Common myeloid progenitor, CD34-positive (primary cell): ENCODE data around the gene ASPM.

Source experiments
- CTCF ChIA-PET: fragments of 350-600 bp; sonication (Branson Sonifier 250); formaldehyde crosslinking; loops from one replicate; lab custom pipeline; 2021; ENCODE audit warnings: antibody characterized with exemption; lab: Charles Lee
- POLR2A ChIA-PET: fragments of 350-600 bp; sonication (Branson Sonifier 250); formaldehyde crosslinking; loops from one replicate; lab custom pipeline; 2021; ENCODE audit warnings: antibody characterized with exemption; lab: Charles Lee
- DNase-seq, 3 donors: peaks; one replicate each; pipeline versions ENCODE4 v3.0.0 to v3.0.0-alpha.2; 2013
- H3K27ac ChIP-seq, 2 experiments: 1 replicate in 1 of 2; 2 replicates in 1 of 2; pipeline ENCODE4 v1.7.0; 2013; ENCODE audit warnings: inconsistent platforms in 2 of 2, low read length in 2 of 2, mild to moderate bottlenecking in 2 of 2, low read depth in 1 of 2, moderate library complexity in 1 of 2; ENCODE audit not compliant: severe bottlenecking in 2 of 2, insufficient read depth in 1 of 2, poor library complexity in 1 of 2
- H3K27me3 ChIP-seq, 5 experiments: replicated peaks in 2 of 5; 1 replicate in 3 of 5; 2 replicates in 2 of 5; pipeline versions ENCODE4 v1.6.1 to v1.7.0; 2013; ENCODE audit warnings: low read length in 4 of 5, mild to moderate bottlenecking in 2 of 5, moderate library complexity in 2 of 5, inconsistent platforms in 1 of 5; ENCODE audit not compliant: insufficient read depth in 5 of 5, control insufficient read depth in 4 of 5
- H3K36me3 ChIP-seq, 4 experiments: 1 replicate in 2 of 4; 2 replicates in 2 of 4; pipeline versions ENCODE4 v1.6.1 to v1.7.0; 2013; ENCODE audit warnings: low read length in 3 of 4, control low read depth in 1 of 4, mild to moderate bottlenecking in 1 of 4; ENCODE audit not compliant: control insufficient read depth in 4 of 4, insufficient read depth in 4 of 4
- H3K4me1 ChIP-seq, 4 experiments: 1 replicate in 3 of 4; 2 replicates in 1 of 4; pipeline versions ENCODE4 v1.6.1 to v1.7.1; 2013; ENCODE audit warnings: low read length in 3 of 4, mild to moderate bottlenecking in 3 of 4, control low read depth in 1 of 4, inconsistent platforms in 1 of 4, moderate library complexity in 1 of 4; ENCODE audit not compliant: control insufficient read depth in 4 of 4, insufficient read depth in 4 of 4; ENCODE audit errors: control extremely low read depth in 1 of 4
- H3K4me3 ChIP-seq, 7 experiments: 1 replicate in 4 of 7; 2 replicates in 3 of 7; pipeline versions ENCODE4 v1.5.1 to v1.7.0; 2013; ENCODE audit warnings: mild to moderate bottlenecking in 7 of 7, low read length in 6 of 7, moderate library complexity in 6 of 7, inconsistent platforms in 2 of 7, low read depth in 2 of 7, control low read depth in 1 of 7; ENCODE audit not compliant: insufficient read depth in 4 of 7, control insufficient read depth in 1 of 7; ENCODE audit errors: extremely low read depth in 1 of 7
- H3K9me3 ChIP-seq, 5 experiments: 1 replicate in 4 of 5; 2 replicates in 1 of 5; pipeline versions ENCODE4 v1.6.1 to v1.7.1; 2013; ENCODE audit warnings: low read length in 4 of 5, mild to moderate bottlenecking in 2 of 5, inconsistent platforms in 1 of 5, low read depth in 1 of 5, moderate library complexity in 1 of 5; ENCODE audit not compliant: control insufficient read depth in 4 of 5, insufficient read depth in 2 of 5; ENCODE audit errors: control extremely low read depth in 1 of 5
- WGBS: methylation state at CpG from one replicate; pipeline ENCODE4 v1.1.5; 2013; ENCODE audit not compliant: insufficient coverage; 5-methylcytosine and 5-hydroxymethylcytosine counted together

The ASPM gene

DNA sequence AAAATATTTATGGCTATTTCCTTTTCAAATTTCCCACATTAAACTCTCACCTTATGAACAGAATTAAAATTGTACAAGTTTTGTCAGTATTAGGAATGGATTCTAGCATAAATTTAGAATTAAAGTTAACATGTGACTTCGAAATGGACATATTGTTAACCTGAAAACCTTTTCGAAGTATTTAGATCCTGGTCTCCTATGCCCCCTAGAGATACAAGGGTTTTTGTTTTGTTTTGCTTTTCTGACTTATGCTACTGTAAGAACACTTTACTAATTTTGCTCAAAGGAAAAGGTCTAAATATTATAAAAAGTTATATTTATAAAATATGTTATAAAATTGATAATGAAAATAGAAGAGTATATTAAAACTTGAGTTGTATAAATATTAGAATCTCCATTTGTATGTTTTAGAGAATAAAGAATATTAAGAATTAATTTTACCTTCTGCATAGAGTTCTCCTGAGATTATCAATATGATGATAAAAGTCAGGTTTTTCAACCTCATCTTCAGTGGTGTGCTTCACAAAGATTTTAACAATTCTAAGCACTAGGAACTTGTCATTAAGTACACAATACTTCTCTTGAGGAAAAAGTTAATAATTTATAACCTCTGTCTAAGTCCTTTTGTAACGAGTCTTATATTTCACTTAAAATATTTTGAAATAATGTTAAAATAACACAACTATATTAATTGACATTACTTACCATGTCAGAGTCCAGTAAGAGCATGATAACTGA lies 79.6 kb downstream of the ASPM start, which contains the start of gene F13B:
F13B (minus strand) TSS at position 542 of the 738 bp plus-strand sequence; CDS start at position 505, 37 bp downstream.
- H3K9me3 ChIP-seq = no peaks in the 10 kb centered on the region
- ChIA-PET POLR2A (no interaction called here), CTCF (no interaction called here)
- no peak for DNase-seq
- no CpG with 5 or more reads among the region's 3 CpGs for WGBS
- no peaks in the 10 kb centered on the region for H3K4me1 ChIP-seq
- H3K36me3 ChIP-seq = no peaks in the 10 kb centered on the region
- H3K27ac ChIP-seq = no peak within 1 kb of the TSS
- no peaks in the 10 kb centered on the region for H3K27me3 ChIP-seq
- no peak within 1 kb of the TSS for H3K4me3 ChIP-seq

GRCh38 chr1:197066277-197066676 lies 80.2 kb downstream of the ASPM start:
- WGBS = no CpG with 5 or more reads among the region's 1 CpG
- CTCF ChIA-PET = no interaction called here
- no peak overlapping the region for H3K27ac ChIP-seq

GRCh38 chr1:197065559-197065958 lies 80.9 kb downstream of the ASPM start:
- ChIA-PET POLR2A (no interaction called here), CTCF (no interaction called here)
- Histone ChIP-seq H3K9me3 (no peaks in the 10 kb centered on the region), H3K4me3 (no peak overlapping the region), H3K27ac (no peak overlapping the region), H3K4me1 (no peaks in the 10 kb centered on the region), H3K27me3 (no peaks in the 10 kb centered on the region), H3K36me3 (no peaks in the 10 kb centered on the region)
- no peak for DNase-seq

More at GRCh38 chr1:197066277-197066676, 80.2 kb downstream of the ASPM start:
- POLR2A ChIA-PET = no interaction called here
- Histone ChIP-seq H3K4me3 (no peak overlapping the region), H3K27me3 (no peaks in the 10 kb centered on the region), H3K9me3 (no peaks in the 10 kb centered on the region), H3K4me1 (no peaks in the 10 kb centered on the region), H3K36me3 (no peaks in the 10 kb centered on the region)
- DNase-seq = no peak

GRCh38 chr1:197063212-197063611 lies 83.3 kb downstream of the ASPM start:
- POLR2A ChIA-PET = no interaction called here
- Histone ChIP-seq H3K4me3 (no peak overlapping the region), H3K27ac (no peak overlapping the region), H3K4me1 (no peaks in the 10 kb centered on the region), H3K36me3 (no peaks in the 10 kb centered on the region), H3K27me3 (no peaks in the 10 kb centered on the region), H3K9me3 (no peaks in the 10 kb centered on the region)
- CTCF ChIA-PET = no interaction called here
- no peak for DNase-seq
- WGBS = 100% methylated on average over 1 of the region's 2 CpGs

GRCh38 chr1:197062692-197063091 lies 83.8 kb downstream of the ASPM start:
- H3K27ac ChIP-seq = no peak overlapping the region
- no peak for DNase-seq
- POLR2A ChIA-PET = no interaction called here
- H3K4me1 ChIP-seq = no peaks in the 10 kb centered on the region
- CTCF ChIA-PET = no interaction called here
- no peaks in the 10 kb centered on the region for H3K27me3 ChIP-seq
- H3K9me3 ChIP-seq = no peaks in the 10 kb centered on the region
- H3K36me3 ChIP-seq = no peaks in the 10 kb centered on the region
- H3K4me3 ChIP-seq = no peak overlapping the region
- 100% methylated on average over 1 of the region's 2 CpGs for WGBS

DNA sequence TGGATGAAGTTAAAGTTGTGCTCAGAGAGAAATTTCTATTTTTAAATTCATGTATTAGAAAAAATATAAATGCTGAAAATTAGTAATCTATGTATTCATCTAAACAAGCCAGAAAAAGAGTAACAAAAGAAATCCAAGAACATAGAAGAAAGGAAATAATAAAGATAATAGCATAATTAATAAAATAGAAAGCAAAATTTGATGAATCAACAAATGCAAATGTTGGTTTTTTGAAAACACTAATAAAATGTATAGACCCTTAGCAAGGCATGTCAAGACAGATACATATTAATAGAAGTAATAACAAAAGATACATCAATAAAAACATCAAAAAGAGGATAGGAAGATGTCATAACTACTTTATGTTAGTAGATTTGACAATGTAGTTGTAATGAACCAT lies 97.4 kb downstream of the ASPM start:
- ChIA-PET POLR2A (no interaction called here), CTCF (no interaction called here)
- H3K27ac ChIP-seq = no peak overlapping the region
- H3K27me3 ChIP-seq = no peaks in the 10 kb centered on the region
- no peaks in the 10 kb centered on the region for H3K36me3 ChIP-seq
- no peaks in the 10 kb centered on the region for H3K4me1 ChIP-seq
- DNase-seq = no peak
- no peaks in the 10 kb centered on the region for H3K9me3 ChIP-seq
- H3K4me3 ChIP-seq = no peak overlapping the region

DNA sequence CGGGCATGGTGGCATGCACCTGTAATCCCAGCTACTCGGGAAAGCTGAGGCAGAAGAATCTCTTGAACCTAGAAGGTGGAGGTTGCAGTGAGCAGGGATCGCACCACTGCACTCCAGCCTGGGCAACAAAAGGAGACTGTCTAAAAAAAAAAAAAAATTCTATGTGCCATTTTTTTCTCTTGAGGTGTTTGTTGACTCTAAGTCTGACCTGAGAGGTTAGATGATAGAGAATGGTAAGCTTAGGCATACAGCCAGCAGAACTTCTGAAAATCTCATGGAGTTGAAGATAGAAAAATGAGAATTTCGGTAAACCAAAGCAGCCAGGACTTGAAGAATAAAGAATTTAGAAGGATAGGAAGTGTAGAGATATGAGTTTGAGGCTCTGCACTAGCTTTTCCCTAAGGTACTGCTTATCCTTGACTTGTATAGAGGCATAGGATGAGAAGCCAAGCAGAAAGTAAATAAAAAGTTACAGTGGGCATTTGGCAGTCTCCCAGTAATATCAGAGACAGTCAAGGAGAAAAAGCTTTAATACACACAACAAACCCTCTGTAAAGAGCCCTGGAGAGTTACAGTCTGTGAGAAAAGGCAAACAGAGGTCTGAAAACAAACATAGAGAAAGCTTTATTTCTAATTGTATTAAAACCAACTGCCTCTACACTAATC lies 103.7 kb downstream of the ASPM start:
- CTCF ChIA-PET = no interaction called here
- 100% methylated on average over 2 of the region's 4 CpGs for WGBS
- POLR2A ChIA-PET = interaction anchor here (0.6 kb wide), 1 partner anchor 12 kb away, joined by 3 read pairs; no protein-coding TSS in a partner anchor
- Histone ChIP-seq H3K27me3 (peaks cover 0 to 3% (median 0%) of the 10 kb centered on the region in 5 experiments), H3K4me3 (no peak overlapping the region), H3K36me3 (no peaks in the 10 kb centered on the region), H3K4me1 (no peaks in the 10 kb centered on the region), H3K9me3 (no peaks in the 10 kb centered on the region), H3K27ac (no peak overlapping the region)
- DNase-seq = no peak
